IMR-90 (cell line): ENCODE results near the gene ANKRD13A. TPM values are rescaled to one million over a fixed set of nuclear protein-coding genes. Genes with fewer than 3 reads are reported as not detected.

ENCODE experiments used
- ATAC-seq: fragments of 200-7000 bp; cut with Tn5 transposase; 2 replicates; pipeline ENCODE4 v1.9.1; 2020; ENCODE audit warnings: low read depth, mild to moderate bottlenecking, moderate library complexity
- BruUV-seq: library from RNA; stranded (reverse); fragments of 400-500 nt; replicated peaks from 2 replicates; lab custom pipeline; 2021; lab: Mats Ljungman, UMichigan
- CTCF ChIA-PET: fragments of 300-600 bp; formaldehyde crosslinking; extraction: SDS; loops from one replicate; lab custom pipeline; 2021; ENCODE audit warnings: antibody characterized with exemption; lab: Yijun Ruan, JAX
- POLR2A ChIA-PET: fragments of 300-600 bp; sonication (Branson Sonifier 250); formaldehyde crosslinking; loops from one replicate; lab custom pipeline; 2022; ENCODE audit warnings: antibody characterized with exemption; ENCODE audit not compliant: unreplicated experiment; lab: Charles Lee
- DNase-seq: peaks from one replicate; pipeline ENCODE4 v3.0.0; 2013
- H2AFZ ChIP-seq: replicated peaks from 2 replicates; pipeline ENCODE3; 2013; ENCODE audit warnings: low read length, mild to moderate bottlenecking; ENCODE audit not compliant: poor library complexity
- H2AK5ac ChIP-seq: 2 replicates; pipeline ENCODE4 v1.6.1; 2013; ENCODE audit warnings: low read depth, low read length, inconsistent platforms
- H2AK9ac ChIP-seq: replicated peaks from 2 replicates; pipeline ENCODE3; 2013; ENCODE audit warnings: mild to moderate bottlenecking, low read depth, low read length, moderate library complexity; ENCODE audit not compliant: poor library complexity
- H2BK120ac ChIP-seq: 2 replicates; pipeline ENCODE4 v1.6.1; 2013; ENCODE audit warnings: low read depth, low read length, inconsistent platforms
- H2BK15ac ChIP-seq: 3 replicates; pipeline ENCODE4 v1.6.1; 2013; ENCODE audit warnings: low read depth, low read length, inconsistent platforms
- H2BK20ac ChIP-seq: 2 replicates; pipeline ENCODE4 v1.6.1; 2013; ENCODE audit warnings: low read depth, mild to moderate bottlenecking, inconsistent platforms, low read length, moderate library complexity
- H2BK5ac ChIP-seq: 2 replicates; pipeline ENCODE4 v1.6.1; 2013; ENCODE audit warnings: mild to moderate bottlenecking, low read depth, low read length, inconsistent platforms; ENCODE audit not compliant: poor library complexity, severe bottlenecking
- H3K14ac ChIP-seq: replicated peaks from 2 replicates; pipeline ENCODE4 v1.6.1; 2013; ENCODE audit warnings: low read depth, low read length, inconsistent platforms
- H3K18ac ChIP-seq: 2 replicates; pipeline ENCODE4 v1.6.1; 2013; ENCODE audit warnings: low read depth, low read length, control low read depth
- H3K23ac ChIP-seq: 2 replicates; pipeline ENCODE4 v1.6.1; 2013; ENCODE audit warnings: low read depth, low read length, inconsistent platforms
- H3K27ac ChIP-seq: 2 replicates; pipeline ENCODE4 v1.5.1; 2013; ENCODE audit warnings: mild to moderate bottlenecking, control low read depth, low read length; ENCODE audit not compliant: insufficient read depth
- H3K27me3 ChIP-seq: 2 replicates; pipeline ENCODE4 v1.6.1; 2013; ENCODE audit warnings: low read length; ENCODE audit not compliant: control insufficient read depth, insufficient read depth
- H3K36me3 ChIP-seq: 2 replicates; pipeline ENCODE4 v1.6.1; 2013; ENCODE audit warnings: low read length, mixed read lengths; ENCODE audit not compliant: control insufficient read depth, insufficient read depth
- H3K4ac ChIP-seq: 2 replicates; pipeline ENCODE4 v1.6.1; 2013; ENCODE audit warnings: low read depth, low read length, inconsistent platforms
- H3K4me1 ChIP-seq: 2 replicates; pipeline ENCODE4 v1.6.1; 2013; ENCODE audit warnings: low read length, mixed read lengths; ENCODE audit not compliant: control insufficient read depth, insufficient read depth
- H3K4me2 ChIP-seq: 2 replicates; pipeline ENCODE4 v1.6.1; 2013; ENCODE audit warnings: low read depth, mild to moderate bottlenecking, control low read depth, low read length, moderate library complexity
- H3K4me3 ChIP-seq: 2 replicates; pipeline ENCODE4 v1.5.1; 2013; ENCODE audit warnings: low read depth, mild to moderate bottlenecking, control low read depth, low read length, moderate library complexity; ENCODE audit not compliant: insufficient read depth
- H3K56ac ChIP-seq: 2 replicates; pipeline ENCODE4 v1.6.1; 2013; ENCODE audit warnings: low read length, inconsistent platforms; ENCODE audit not compliant: insufficient read depth; ENCODE audit errors: extremely low read depth
- H3K79me1 ChIP-seq, 2 experiments: 2 replicates each; pipeline ENCODE4 v1.6.1; 2013; ENCODE audit warnings: low read length in 2 of 2, inconsistent platforms in 1 of 2, low read depth in 1 of 2
- H3K9ac ChIP-seq: 2 replicates; pipeline ENCODE4 v1.6.1; 2013; ENCODE audit warnings: low read depth, low read length, control low read depth
- H3K9me1 ChIP-seq: 2 replicates; pipeline ENCODE4 v1.6.1; 2013; ENCODE audit warnings: low read length, inconsistent platforms; ENCODE audit not compliant: insufficient read depth
- H3K9me3 ChIP-seq: 2 replicates; pipeline ENCODE4 v1.6.1; 2013; ENCODE audit warnings: low read length; ENCODE audit not compliant: control insufficient read depth, insufficient read depth
- H4K20me1 ChIP-seq: 2 replicates; pipeline ENCODE4 v1.6.1; 2013; ENCODE audit warnings: low read length, inconsistent platforms; ENCODE audit not compliant: insufficient read depth
- H4K5ac ChIP-seq: 2 replicates; pipeline ENCODE4 v1.6.1; 2013; ENCODE audit warnings: mild to moderate bottlenecking, low read depth, low read length, control low read depth
- H4K8ac ChIP-seq, 2 experiments: 2 replicates each; pipeline ENCODE4 v1.6.1; 2013; ENCODE audit warnings: low read depth in 2 of 2, low read length in 2 of 2, control low read depth in 1 of 2, inconsistent platforms in 1 of 2
- H4K91ac ChIP-seq: 2 replicates; pipeline ENCODE4 v1.6.1; 2013; ENCODE audit warnings: low read depth, low read length, inconsistent platforms; ENCODE audit not compliant: insufficient read depth
- CEBPB ChIP-seq: IDR thresholded peaks from 2 replicates; pipeline ENCODE4 v1.6.1; 2012; ENCODE audit warnings: low read depth, low read length, improper control_type of control experiment
- CHD1 ChIP-seq: IDR thresholded peaks from 2 replicates; pipeline ENCODE4 v1.6.1; 2012; ENCODE audit warnings: low read depth, low read length, improper control_type of control experiment
- FOS ChIP-seq: fragments of 150-350 bp; IDR thresholded peaks from 2 replicates; pipeline ENCODE4 v1.6.1; 2016; ENCODE audit warnings: low read depth, low read length
- NFE2L2 ChIP-seq: fragments of 150-350 bp; IDR thresholded peaks from 2 replicates; pipeline ENCODE4 v1.6.1; 2016; ENCODE audit warnings: low read depth, mild to moderate bottlenecking, low read length
- RCOR1 ChIP-seq: IDR thresholded peaks from 2 replicates; pipeline ENCODE4 v1.6.1; 2012; ENCODE audit warnings: mild to moderate bottlenecking, low read length, improper control_type of control experiment; ENCODE audit not compliant: insufficient replicate concordance
- USF2 ChIP-seq: fragments of 150-350 bp; IDR thresholded peaks from 2 replicates; pipeline ENCODE4 v1.6.1; 2017; ENCODE audit warnings: mild to moderate bottlenecking, antibody characterized with exemption, low read length, low read depth
- whole genome bisulfite sequencing, 2 experiments: methylation state at CpG; one replicate each; pipeline versions ENCODE4 v1.1.5 to v1.1.7; 2013; ENCODE audit warnings: missing lambda C conversion rate in 2 of 2; ENCODE audit not compliant: insufficient read length in 1 of 2; ENCODE audit errors: extremely low coverage in 2 of 2; 5-methylcytosine and 5-hydroxymethylcytosine counted together
- dilution Hi-C: fragments of 300-500 bp; cut with HindIII; formaldehyde crosslinking; loops from one replicate; pipeline ENCODE4 v1.14.3; 2018; ENCODE audit warnings: low sequenced_read_pairs; ENCODE audit not compliant: unreplicated experiment
- in situ Hi-C: fragments of 300-500 bp; cut with MboI; formaldehyde crosslinking; loops from 3 replicates; pipeline ENCODE4 v1.14.3; 2019; ENCODE audit warnings: low sequenced_read_pairs, inconsistent platforms, mixed read lengths
- intact Hi-C: fragments of 100-400 bp; cut with micrococcal nuclease; formaldehyde crosslinking; loops from 2 replicates; pipeline ENCODE4 v1.10.0; 2022
- polyA plus RNA-seq, 3 experiments: library from polyadenylated mRNA; depleted of rRNA; stranded (reverse); fragments of >200 nt; gene quantifications; 2 replicates each; pipeline ENCODE4 v1.2.3, GENCODE V29; 2012; ENCODE audit warnings: low replicate concordance in 1 of 3
- total RNA-seq: library from RNA; depleted of rRNA; stranded (reverse); fragments of >200 nt; gene quantifications from 2 replicates; pipeline ENCODE4 v1.2.3, GENCODE V29; 2012
- TF ChIP-seq, protein P1 (sequence below): fragments of 150-350 bp; IDR thresholded peaks from 2 replicates; pipeline ENCODE4 v1.6.1; 2016; ENCODE audit warnings: low read depth, mild to moderate bottlenecking, low read length, moderate library complexity, borderline replicate concordance

The ANKRD13A gene
- total and polyA plus RNA-seq, 2 of the 4 experiments (the other 2 are of a cell fraction) = 299 to 449 TPM

DNA sequence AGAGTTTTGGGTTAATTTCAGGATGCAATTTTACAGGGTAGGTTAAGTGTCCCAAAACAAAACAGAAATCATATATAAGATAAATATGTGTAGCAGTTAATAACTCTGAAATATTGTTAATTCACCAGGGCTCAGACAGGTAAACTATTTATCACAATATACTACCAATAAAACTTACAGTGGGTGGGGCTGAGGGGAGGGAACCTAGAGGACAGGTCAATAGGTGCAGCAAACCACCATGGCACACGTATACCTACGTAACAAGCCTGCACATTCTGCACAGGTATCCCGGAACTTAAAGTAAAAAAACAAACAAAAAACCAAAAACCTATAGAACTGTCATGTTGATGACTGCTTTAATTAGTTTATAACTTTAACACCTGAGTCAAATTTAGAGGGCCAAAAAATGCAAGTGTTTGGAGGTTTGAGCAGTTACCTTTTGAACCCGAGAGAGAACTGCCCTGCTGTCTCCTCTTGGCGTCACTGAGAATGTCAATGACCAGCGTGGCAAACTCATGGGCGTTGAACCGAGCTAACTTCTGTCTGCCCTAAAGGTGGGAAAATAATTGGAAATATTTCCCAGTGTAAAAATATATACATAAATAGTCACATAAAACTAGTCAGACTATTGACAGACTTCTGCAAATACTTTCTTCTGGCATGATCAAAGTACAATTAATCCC, 39.7 kb upstream of the ANKRD13A start:
- H2BK120ac ChIP-seq = no peak overlapping the region
- no peak for ATAC-seq
- H3K9me3 ChIP-seq = no peaks in the 10 kb centered on the region
- no peaks in the 10 kb centered on the region for H3K27me3 ChIP-seq
- no peak overlapping the region for H3K4ac ChIP-seq
- H3K9ac ChIP-seq = no peak overlapping the region
- no peak overlapping the region for H3K4me3 ChIP-seq
- H3K14ac ChIP-seq = no peak overlapping the region
- H2BK15ac ChIP-seq = no peak overlapping the region
- H3K27ac ChIP-seq = no peak overlapping the region
- CTCF ChIA-PET = interaction anchor here (0.6 kb wide), 1 partner anchor 531 kb away, joined by 8 read pairs; no protein-coding TSS in a partner anchor
- no peak overlapping the region for H2AFZ ChIP-seq
- H3K4me2 ChIP-seq = no peak overlapping the region
- H4K91ac ChIP-seq = no peak overlapping the region
- dilution Hi-C loops = no loop called here
- intact Hi-C loops = no loop called here
- H2BK20ac ChIP-seq = no peak overlapping the region
- 0 out of 2 replicates have a peak, but pooled peaks cover 1% of the 10 kb centered on the region for H3K4me1 ChIP-seq
- no peaks in the 10 kb centered on the region for H4K20me1 ChIP-seq
- in situ Hi-C loops = no loop called here
- TF ChIP-seq USF2 (no peak), NFE2L2 (no peak), CEBPB (no peak), RCOR1 (no peak), CHD1 (no peak), FOS (no peak)
- TF ChIP-seq, protein P1, sequence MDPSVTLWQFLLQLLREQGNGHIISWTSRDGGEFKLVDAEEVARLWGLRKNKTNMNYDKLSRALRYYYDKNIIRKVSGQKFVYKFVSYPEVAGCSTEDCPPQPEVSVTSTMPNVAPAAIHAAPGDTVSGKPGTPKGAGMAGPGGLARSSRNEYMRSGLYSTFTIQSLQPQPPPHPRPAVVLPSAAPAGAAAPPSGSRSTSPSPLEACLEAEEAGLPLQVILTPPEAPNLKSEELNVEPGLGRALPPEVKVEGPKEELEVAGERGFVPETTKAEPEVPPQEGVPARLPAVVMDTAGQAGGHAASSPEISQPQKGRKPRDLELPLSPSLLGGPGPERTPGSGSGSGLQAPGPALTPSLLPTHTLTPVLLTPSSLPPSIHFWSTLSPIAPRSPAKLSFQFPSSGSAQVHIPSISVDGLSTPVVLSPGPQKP = no peak
- H4K8ac ChIP-seq = no peak overlapping the region
- no peak overlapping the region for H4K5ac ChIP-seq
- no peak overlapping the region for H3K56ac ChIP-seq
- WGBS, 2 experiments = 100% methylated on average over 1 of the region's 8 CpGs; no CpG with 5 or more reads in 1 of the 2 experiments
- H3K18ac ChIP-seq = no peak overlapping the region
- BruUV-seq = no TSS peak
- H2AK9ac ChIP-seq = no peak overlapping the region
- peaks cover 6% of the 10 kb centered on the region for H3K9me1 ChIP-seq
- H2BK5ac ChIP-seq = no peak overlapping the region
- H3K79me1 ChIP-seq = peaks cover 2 to 26% of the 10 kb centered on the region in 2 experiments; a peak in 2 of 4 replicates
- H3K23ac ChIP-seq = no peak overlapping the region
- peaks cover 28% of the 10 kb centered on the region for H3K36me3 ChIP-seq
- POLR2A ChIA-PET = no interaction called here
- H2AK5ac ChIP-seq = no peak overlapping the region
- DNase-seq = no peak
